SK-N-DZ (cell line): ENCODE measurements around the gene KCNMA1.

ENCODE experiments used
- DNase-seq: peaks from one replicate; pipeline ENCODE4 v3.0.0-alpha.2; 2015; ENCODE audit warnings: low spot score

Gene KCNMA1

DNA sequence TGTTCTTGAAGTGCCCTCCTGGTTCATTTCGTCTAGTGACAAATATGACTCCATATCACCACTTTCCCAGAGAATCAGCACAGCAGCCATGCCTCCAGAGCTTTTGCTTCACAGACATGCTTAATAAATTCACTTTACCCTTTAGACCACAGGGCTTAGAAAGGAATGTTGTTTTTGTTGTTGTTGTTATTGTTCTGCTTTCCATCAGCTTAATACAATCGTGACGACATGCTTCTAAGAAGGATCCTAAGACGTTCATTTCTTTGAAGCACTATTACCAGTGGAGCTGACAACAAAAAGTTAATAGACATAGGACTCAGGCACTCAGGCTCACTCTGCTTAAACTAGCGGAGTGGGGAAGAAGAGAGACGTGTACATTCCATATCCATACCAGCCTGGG lies 418.6 kb downstream of the KCNMA1 start:
- no peak for DNase-seq

DNA sequence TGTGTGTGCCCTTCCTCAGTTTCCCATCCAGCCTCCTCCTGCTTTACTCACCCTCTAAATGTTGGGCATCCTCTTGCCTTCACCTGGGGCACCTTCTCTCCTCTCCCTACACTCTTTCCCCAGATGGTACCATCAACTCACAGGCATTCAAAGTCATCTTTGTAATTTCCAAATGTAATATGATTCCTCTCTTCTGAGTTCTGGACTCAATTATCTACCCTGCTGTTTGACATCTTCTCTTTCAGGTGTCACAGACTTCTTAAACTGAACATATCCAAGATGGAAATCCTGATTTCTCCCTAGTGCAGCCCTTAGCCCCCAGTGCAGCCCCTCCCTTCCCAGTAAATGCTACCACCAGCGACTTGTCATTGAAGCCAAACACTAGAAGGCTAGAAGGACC lies 422.8 kb downstream of the KCNMA1 start:
- peak; percentile 54 for DNase-seq

DNA sequence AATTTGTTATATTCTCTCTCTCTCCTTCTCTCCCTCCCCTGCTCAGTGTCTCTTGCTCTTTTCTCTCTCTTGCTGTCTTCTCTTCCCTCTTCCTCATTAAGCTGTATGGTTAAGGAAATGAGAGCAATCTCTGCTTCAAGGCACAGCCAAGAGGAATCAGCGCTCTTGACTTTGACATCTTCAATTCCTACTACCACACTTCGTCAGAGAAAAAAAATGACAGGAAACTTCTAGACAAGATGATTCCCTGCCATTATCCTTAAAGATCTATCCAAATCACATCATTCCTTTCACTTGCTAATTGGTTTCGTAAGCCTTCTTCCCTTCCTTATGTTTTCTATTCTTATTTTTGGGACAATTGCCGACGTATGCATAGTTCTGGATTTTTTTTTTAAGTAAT lies 425.0 kb downstream of the KCNMA1 start:
- no peak for DNase-seq

DNA sequence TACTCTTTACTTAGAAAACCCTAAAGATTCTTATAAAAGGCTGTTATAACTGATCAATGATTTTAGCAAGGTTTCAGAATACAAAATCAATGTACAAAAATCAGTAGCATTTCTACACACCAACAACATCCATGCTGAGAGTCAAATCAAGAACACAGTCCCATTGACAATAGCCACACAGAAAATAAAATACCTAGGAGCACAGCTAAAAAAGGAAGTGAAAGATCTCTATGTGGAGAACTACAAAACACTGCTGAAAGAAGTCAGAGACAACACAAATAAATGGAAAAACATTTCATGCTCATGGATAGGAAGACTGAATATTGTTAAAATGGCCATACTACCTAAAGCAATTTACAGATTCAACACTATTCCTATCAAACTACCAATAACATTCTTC lies 427.0 kb downstream of the KCNMA1 start:
- no peak for DNase-seq

DNA sequence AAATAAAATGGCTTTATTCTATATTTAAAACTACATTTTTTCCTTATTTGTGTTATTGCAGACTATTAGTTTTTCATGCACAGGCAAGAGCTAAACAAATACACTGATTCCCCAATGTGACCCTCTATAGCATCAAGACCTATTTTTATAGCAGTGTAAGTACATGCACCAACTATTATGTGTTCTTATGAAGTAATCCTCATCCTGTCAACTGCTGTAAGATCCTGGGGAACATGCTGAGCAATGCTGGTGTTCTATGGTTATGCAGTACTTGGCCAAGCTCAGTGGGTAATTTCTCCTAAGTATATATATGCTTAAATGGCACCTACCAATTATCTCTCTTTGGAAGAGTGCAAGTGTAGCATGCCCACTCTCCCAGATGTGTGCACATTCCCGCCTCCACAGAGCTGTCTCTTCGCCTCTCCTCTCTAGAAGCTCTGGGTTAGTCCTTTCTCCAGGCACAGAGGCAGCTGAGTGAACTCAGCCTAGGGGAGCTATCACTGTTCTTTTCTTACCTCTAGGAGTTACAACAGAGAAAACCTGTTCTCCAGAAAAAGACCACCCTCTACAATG lies 428.8 kb downstream of the KCNMA1 start:
- DNase-seq = no peak

DNA sequence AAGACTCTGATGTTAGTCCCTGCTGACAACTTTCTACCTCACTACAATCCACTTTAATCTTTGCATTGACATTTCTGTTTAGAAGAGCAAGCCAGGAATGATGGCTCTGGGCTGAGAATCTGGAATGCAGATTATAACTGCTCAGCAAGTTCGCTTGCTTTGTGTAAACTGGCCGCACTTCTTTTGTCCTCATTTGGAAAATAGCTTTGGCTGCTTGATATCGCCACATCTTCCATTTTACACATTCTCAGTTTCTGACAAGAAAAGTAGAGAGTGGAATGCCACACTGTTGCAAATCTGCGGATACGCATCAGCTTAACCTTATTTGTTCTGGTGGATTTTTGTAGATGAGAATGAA lies 429.8 kb downstream of the KCNMA1 start:
- no peak for DNase-seq

DNA sequence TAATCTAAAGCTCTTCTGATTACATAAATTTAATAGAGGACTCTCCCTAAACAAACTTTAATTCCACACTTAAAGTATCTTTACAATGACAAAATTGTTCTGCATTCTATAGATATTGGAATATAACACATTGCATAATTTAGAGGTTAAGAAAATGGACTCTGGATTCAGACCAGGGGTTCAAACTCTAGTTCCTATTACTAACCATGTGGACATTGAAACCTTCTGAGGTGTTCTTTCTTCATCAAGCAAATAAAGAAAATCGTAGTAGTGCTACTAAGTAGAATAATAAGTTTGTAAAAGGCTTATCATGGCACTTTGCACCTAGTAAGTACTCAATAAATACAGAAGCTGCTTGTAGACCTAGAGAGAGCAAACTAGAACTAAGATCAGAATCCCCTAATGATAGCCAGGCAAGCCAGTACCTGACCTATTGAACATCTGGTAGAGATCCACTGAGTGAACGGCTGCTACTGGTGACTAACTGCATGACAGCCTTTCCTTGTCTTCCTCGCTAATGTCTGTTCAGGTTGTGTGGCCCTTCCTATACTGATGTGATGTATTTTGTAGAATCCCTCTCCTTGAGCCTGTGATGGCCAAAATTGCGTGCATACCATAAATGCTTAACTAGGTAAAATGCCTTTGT lies 430.3 kb downstream of the KCNMA1 start:
- DNase-seq = no peak

DNA sequence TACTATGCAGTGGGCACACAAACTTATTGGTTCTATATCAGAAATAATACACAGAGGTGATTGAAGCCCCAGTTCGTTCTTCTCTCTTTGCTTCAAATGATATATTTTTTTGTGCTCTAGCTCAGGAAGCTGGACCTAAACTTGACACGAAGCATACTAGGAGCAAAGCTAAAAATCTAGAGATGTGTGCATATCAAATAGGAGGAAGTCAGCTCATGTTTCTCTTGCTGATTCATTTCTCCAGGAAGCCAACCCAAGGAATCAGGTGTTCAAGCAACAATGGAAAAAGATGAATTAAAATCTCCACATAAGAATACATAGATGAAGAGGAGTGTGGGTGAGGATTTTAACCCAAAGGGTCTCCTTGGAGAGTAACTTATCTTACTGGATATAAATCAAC lies 432.5 kb downstream of the KCNMA1 start:
- DNase-seq = no peak

DNA sequence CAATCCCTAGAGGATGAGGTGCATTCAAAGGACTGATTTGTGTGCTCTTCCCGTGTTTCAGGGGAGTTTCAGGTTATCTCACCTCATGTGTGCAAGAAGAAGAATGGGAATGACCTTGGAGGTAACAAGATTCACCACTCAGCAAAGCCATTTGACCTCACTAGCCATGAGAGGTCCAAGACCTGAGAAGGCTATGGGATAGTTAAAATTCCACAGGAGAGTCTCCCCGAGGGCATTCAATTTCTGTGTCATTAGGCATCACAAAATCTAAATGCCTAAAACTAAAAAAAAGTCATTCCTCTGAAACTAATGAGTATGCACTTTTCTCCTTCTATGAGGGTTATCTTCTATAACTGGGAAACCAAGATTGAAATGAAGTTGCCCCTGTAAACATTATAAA lies 433.4 kb downstream of the KCNMA1 start:
- no peak for DNase-seq

DNA sequence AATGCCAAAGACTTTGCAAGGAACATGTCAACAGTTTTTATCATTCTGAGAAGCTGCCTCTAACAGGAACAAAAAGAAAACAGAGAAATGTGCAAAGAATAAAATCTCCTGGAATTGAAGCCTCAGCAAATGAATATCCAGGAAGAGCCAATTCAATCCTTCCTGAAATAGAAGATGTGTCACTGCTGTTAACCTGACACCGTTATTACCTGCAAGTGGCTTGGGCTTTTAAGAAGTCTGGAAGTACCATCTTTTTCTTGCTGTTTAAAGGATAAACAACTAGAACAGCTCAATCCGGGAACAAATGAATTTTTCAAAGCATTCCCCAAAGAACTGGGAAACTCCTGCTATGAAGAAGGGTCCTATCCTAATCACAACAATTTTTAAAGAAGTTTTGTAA lies 434.8 kb downstream of the KCNMA1 start:
- no peak for DNase-seq

DNA sequence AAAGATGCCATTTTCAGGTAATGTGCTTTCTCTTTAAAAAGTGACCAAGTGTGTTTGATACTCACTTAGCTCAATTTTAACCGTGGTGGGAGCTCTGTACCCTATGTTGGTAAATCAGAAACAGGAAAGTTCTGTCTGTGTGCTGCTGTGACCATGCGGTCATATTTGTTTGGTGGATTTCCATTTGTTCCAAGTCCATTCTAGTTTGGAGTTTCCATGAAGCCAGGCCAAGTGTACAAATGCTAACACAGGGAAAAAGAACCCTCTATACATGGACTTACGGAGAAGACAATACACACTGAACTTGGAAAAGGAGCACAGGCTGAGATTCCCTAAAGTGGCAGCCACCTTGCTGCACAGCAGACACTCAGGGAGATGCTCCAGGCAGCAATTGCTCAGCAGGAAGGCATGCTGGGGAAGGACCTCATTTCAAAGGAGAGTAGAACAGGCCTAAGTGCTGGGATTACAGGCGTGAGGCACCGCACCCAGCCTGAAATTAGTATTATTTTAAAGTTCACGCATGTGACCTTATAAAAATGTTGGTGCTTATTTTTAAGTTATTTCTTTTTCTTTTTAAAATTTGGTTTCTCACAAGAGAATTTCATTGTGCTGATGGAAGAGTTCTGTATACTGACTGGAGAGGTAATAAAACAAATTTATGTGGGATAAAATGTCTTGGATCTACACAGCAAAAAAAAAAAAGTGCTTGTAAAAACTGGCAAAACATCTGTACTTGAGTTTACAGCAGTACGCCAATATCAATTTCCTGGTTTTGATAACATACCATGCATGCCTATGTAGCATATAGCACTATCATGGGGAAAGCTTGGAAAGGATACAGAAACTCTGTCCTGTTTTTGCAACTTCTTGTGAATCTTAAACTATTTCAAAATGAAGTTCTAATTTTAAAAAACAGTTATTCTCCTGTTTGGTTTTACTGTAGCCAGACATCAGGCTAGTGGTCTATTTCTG lies 436.2 kb downstream of the KCNMA1 start:
- no peak for DNase-seq

DNA sequence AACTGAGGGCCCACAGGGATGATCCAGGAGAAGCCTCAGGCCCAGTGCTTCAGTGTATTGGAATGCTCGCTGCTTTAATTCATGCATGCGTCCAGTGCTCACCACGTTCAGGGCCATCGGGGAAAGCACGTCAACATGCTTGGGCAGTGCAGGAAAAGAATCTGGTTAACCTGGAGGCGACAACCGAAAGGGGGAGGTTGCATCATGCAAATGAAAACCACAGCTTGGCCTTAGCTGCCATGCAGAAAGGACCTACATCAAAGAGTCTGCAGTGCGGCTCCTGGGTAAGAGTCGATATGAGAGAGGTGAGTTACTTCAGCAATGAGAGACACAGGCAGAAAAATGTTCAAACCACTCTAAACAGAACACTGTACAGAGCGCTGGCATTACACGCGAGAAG lies 440.1 kb downstream of the KCNMA1 start:
- DNase-seq = no peak

DNA sequence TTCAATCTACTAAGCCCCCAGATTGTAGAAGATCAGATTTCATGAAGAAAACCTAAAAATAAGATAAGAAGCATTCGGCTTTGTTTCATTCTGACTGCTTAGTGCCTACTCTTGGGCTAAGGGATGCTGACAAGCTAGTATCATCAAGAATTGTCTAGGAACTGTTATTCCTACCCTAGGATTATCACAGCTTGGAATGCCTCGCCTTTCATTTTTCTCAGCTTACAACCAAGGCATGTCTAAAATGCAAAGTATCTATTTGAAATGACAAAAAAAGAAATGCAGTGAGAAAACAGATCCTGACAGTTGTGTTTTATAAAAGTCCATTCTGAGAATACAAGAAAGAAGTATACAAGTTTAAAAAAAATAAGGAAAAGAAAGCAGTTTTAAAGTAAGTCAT lies 441.0 kb downstream of the KCNMA1 start:
- DNase-seq = no peak

DNA sequence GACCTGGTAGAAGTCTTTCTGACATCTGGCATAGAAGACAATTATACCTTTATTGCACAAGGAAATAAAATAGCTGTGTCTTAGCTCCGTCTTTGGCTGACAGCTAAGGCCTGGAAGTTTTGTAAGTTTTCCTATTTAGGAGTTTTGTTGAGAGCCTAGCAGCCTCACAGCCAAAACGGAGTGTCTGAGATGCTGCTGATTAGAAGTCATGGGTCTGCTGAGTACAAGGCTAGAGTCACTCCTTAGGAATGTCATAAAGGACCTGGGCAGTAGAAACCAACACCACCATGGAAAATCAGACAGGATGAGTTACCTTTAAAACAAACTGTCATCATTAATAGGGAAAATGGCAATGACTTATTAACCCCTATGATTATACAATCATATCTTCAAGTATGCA lies 442.5 kb downstream of the KCNMA1 start:
- DNase-seq = no peak

DNA sequence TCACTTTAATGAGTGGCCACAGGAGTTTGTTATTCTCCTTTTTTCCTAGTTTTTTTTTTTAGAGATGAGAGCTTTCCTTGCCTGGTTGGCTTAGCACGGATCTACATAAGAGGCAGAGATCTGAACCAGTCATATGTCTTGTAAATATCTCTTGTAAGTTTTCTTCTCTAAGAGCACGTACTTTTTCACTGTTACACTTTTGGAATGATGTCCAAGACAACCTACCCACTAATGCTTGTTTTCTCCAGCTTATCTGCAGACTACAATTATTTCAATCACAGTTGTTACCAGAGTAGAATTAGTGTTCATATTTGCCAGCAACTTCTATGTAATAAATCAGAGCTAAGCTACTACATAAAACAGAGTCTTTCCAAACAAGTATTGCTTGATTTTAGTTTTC lies 444.6 kb downstream of the KCNMA1 start:
- no peak for DNase-seq

DNA sequence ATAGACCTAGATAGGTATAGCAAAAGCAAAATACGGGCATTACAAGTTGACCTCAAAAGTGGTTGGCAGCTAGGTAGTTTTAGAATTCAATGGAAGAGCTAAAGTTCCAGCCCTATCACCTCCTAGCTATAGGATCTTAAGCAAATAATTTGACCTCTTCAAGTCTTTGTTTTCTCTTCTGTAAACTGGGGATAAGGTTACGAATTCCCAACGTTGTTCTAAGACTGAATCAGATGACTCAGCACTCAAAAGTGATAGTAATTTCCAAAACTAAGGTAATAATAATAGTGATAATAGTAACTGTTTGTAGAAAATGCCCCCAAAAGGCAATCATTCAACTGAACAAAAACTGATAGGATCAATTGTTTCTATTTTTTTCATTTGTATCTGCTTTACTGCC lies 445.2 kb downstream of the KCNMA1 start:
- no peak for DNase-seq

DNA sequence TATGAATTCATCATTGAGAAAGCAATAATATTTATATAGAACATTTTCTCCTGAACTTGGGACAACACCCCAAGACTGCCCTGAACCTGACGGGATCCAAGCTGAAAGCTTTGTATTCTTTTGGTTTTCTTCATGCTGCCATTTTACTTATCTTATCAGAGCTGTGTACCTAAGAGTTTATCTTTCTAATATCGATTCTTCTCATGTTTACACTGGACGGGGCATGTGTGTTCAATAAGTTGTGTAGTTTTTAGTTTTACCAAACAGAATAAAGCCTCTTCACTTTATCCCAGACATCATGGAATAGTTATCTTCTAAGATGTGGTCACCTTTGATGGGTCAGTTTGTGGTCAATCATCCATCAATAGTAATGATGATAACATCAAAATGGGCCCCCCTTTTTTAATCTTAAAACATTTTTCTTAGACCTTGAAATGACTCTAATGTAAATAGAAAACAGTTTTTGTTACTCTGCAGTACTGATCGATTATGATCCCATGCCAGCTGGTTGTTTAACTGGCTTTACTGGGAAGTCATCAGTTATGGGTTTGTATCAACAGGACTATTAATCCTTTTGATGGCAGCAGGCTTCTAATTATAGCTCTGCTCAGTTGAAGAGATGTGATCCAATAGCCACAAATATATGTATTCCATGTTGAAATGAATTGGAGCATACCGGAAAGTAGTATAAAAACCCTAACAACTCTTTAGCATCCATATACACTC lies 446.1 kb downstream of the KCNMA1 start:
- no peak for DNase-seq

DNA sequence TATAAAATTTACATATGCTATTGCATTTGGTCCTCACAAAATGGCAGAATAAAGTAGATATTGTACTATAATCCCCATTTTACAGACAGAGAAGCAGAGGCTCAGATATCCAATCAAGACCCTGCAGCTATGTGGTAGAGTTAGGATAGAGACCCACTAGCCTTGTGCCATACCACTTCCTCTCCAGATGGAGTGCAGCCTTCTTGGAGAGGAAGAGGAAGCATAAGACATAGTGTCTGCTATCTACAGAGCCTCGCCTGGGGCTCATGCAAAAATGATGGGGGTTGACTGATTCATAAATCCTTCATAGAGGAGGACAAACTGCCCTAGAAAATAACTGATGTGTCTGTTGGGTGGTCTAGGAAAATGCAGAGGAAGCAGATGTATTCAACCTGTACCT lies 447.3 kb downstream of the KCNMA1 start:
- DNase-seq = no peak

DNA sequence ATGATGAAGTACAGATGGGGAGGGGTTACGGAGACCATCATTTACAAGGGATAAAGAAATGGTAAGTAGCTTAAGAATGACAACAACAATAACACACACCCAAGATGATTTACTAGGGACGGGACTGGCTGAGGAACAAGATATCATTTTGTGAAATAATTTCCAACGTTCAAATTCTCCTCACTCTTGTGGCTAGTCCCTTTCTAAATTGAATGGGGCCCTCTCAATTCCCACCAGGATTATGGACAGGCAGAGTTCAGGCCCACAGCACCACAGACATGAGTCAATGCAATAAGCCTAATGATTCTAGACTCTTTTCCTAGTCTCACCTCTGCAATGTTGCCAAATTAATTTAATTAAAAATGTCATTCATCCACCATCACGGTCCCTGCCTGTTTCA lies 448.1 kb downstream of the KCNMA1 start:
- no peak for DNase-seq

DNA sequence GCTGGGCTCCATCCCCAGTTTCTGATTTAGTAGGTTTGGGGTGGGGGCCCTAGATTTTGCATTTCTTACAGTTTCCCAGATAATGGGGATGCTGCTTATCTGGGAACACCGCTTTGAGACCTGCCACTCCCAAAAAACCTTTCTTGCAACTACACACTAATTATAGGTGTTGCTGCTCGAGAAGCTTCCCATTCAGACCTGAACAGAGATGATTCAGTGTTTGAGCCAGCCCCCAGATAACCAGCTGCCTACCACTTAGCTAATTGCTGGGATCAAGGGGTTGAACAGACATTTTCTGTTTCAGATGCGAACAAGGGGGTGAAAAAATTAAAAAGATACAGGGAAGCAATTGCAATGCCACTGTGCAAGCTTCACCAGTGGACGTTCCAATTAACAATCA lies 448.5 kb downstream of the KCNMA1 start:
- no peak for DNase-seq

DNA sequence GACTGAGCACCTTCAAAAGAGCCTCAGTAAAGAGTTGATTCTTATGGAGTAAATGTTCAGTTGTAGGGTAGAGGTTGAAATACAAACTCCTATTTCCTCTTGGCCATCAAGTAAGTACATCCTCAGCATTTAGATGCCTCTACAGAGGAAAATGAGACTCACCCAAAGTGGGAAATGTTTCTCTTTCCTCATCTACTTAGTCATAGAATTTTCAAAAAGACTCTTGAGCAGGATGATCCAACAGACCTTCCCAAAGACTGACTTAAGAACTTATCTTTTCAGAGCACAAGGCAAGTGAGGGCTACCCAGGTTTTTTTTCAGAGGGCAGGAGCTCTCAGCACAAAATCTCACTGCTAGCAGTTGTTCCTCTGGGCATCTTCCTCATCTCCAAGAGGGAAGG lies 449.1 kb downstream of the KCNMA1 start:
- DNase-seq = no peak

DNA sequence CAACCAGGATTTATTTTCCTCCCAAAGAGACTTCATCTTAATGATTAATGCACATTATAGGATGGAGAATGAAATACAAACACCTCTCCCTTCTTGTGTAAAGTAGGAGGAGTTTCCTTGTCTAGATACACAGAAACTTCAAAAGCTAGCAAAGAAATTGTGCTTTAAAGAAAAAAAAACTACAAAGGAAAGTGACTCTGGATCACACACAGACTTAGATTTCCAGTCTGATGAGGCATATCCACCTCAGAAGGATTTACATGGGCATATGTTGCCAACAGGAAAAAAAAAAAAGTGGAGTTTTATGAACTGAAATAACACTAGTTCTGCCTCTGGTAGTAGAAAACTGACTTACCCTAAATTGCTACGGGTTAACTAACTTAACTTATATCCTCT lies 449.6 kb downstream of the KCNMA1 start:
- DNase-seq = no peak
